ENCODE measurements around the gene PDE4D. TPM values are rescaled to one million over a fixed set of nuclear protein-coding genes. Genes with fewer than 3 reads are reported as not detected.

The PDE4D gene
- total RNA-seq, 1 donor from 2014 or later: 28.2 TPM

DNA sequence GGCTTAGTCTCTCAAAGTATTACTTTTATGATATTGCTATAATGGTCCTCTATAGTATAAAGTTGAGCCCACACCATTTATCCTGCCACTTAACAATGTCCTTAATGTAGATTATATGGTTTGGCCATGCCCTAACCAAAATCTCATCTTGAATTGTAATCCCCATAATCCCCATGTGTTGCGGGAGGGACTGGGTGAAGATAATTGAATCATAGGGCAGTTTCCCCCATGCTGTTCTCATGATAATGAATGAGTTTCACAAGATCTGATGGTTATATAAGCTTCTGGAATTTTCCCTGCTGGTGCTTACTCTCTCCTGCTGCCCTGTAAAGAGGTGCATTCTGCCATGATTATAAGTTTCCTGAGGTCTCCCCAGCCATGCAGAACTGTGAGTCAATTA, 811.8 kb downstream of the PDE4D start:
- POLR2A ChIA-PET: no interaction called here
- H3K9me3 Mint-ChIP-seq: no peaks in the 10 kb centered on the region
- DNase-seq: no peak
- H3K27ac Mint-ChIP-seq: no peak overlapping the region
- CTCF ChIA-PET: no interaction called here
- H3K27me3 Mint-ChIP-seq: no peaks in the 10 kb centered on the region
- no peak overlapping the region for H3K4me3 Mint-ChIP-seq
- H3K36me3 Mint-ChIP-seq (ENCODE audit: low read depth): no peaks in the 10 kb centered on the region
- no peaks in the 10 kb centered on the region for H3K4me1 Mint-ChIP-seq
- TF ChIP-seq, protein P1, sequence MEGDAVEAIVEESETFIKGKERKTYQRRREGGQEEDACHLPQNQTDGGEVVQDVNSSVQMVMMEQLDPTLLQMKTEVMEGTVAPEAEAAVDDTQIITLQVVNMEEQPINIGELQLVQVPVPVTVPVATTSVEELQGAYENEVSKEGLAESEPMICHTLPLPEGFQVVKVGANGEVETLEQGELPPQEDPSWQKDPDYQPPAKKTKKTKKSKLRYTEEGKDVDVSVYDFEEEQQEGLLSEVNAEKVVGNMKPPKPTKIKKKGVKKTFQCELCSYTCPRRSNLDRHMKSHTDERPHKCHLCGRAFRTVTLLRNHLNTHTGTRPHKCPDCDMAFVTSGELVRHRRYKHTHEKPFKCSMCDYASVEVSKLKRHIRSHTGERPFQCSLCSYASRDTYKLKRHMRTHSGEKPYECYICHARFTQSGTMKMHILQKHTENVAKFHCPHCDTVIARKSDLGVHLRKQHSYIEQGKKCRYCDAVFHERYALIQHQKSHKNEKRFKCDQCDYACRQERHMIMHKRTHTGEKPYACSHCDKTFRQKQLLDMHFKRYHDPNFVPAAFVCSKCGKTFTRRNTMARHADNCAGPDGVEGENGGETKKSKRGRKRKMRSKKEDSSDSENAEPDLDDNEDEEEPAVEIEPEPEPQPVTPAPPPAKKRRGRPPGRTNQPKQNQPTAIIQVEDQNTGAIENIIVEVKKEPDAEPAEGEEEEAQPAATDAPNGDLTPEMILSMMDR (IDR thresholded peaks at IDR 0.05): no peak
- ATAC-seq (ENCODE audit: low read depth): no peak
- intact Hi-C loops (cut with micrococcal nuclease): no loop called here

DNA sequence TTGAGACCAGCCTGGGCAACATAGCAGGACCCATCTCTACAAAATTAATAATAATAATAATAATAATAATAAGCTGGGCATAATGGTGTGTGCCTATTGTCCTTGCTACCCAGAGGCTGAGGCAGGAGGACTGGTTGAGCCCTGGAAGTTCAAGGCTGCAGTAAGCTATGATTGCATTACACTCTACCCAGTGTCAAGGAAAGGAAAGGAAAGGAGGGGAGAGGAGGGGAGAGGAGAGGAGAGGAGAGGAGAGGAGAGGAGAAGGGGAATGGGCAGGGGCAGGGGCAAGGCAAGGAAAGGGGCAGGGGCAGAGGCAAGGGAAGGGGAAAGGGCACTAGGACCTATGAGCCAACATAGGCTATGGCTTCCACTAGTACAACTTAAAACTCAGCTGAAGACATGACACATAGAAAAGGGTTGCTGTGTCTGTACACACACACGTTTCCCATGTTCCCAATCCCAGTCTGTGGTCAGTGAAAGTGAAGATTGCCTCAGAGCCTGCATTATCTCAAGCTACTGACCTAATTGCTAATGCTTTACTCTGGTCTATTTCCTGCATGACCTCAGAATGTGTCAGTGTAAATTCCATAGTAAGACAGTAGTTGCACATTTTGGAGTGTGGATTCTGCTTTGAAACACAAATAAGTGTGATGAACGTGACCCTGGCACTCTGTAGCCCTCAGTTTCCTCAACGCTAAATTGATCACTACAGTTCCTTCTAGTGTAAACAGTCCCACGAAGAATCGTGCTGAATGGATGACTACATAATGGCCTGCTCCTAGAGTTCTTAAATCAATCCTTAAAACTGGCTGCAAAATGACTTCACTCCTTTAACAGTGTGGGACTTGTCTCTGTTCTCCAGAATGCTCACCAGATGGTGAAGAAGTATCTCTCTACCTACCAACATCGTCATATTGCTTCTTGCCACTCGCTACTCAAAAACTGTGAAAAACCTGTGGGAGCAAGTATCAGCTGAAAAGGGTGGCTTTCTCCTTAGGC, 813.6 kb downstream of the PDE4D start:
- POLR2A ChIA-PET: no interaction called here
- no peak for ATAC-seq (ENCODE audit: low read depth)
- CTCF ChIA-PET: no interaction called here
- H3K27me3 Mint-ChIP-seq: no peaks in the 10 kb centered on the region
- no peaks in the 10 kb centered on the region for H3K4me1 Mint-ChIP-seq
- TF ChIP-seq, protein P1 (IDR thresholded peaks at IDR 0.05): no peak
- no peaks in the 10 kb centered on the region for H3K9me3 Mint-ChIP-seq
- no peak overlapping the region for H3K4me3 Mint-ChIP-seq
- no peak for DNase-seq
- H3K36me3 Mint-ChIP-seq (ENCODE audit: low read depth): no peaks in the 10 kb centered on the region
- intact Hi-C loops (cut with micrococcal nuclease): no loop called here
- H3K27ac Mint-ChIP-seq: no peak overlapping the region

DNA sequence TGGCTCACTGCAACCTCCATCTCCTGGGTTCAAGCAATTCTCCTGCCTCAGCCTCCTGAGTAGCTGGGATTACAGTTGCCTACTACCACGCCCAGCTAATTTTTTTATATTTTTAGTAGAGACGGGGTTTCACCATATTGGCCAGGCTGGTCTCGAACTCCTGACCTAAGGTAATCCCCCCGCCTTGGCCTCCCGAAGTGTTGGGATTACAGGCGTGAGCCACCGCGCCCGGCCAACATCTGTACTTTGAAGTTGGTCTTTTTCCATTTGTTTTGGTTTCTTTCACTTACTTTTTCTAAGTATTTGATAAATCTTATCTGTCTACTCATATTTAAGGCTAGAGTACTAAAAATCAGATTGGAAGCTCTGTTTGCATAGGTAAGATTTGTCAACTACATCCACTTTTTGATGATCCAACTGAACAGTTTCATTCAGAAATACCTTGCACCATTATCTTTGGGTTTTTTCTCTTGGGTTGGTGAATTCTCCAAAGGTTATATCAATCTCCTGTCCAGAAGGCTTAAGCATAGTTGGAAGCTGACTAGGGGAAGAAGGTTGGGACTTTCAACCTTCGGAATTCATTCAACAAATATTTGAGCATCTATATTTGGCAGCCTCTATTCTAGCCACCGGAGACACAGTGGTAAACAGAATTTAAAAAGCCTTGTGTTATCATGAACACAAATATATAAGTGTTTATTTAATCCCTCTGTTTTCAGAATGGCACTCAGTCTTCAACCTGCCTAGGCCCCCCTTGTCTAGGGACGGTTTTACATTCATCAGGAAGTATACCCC, 821.6 kb downstream of the PDE4D start:
- Mint-ChIP-seq H3K4me3 (no peak overlapping the region), H3K9me3 (no peaks in the 10 kb centered on the region), H3K4me1 (no peaks in the 10 kb centered on the region), H3K36me3 (ENCODE audit: low read depth) (no peaks in the 10 kb centered on the region), H3K27ac (no peak overlapping the region), H3K27me3 (peaks cover 4% of the 10 kb centered on the region)
- POLR2A ChIA-PET: no interaction called here
- intact Hi-C loops (cut with micrococcal nuclease): no loop called here
- CTCF ChIA-PET: no interaction called here
- DNase-seq (no peak), ATAC-seq (ENCODE audit: low read depth) (no peak)
- TF ChIP-seq, protein P1 (IDR thresholded peaks at IDR 0.05): no peak

DNA sequence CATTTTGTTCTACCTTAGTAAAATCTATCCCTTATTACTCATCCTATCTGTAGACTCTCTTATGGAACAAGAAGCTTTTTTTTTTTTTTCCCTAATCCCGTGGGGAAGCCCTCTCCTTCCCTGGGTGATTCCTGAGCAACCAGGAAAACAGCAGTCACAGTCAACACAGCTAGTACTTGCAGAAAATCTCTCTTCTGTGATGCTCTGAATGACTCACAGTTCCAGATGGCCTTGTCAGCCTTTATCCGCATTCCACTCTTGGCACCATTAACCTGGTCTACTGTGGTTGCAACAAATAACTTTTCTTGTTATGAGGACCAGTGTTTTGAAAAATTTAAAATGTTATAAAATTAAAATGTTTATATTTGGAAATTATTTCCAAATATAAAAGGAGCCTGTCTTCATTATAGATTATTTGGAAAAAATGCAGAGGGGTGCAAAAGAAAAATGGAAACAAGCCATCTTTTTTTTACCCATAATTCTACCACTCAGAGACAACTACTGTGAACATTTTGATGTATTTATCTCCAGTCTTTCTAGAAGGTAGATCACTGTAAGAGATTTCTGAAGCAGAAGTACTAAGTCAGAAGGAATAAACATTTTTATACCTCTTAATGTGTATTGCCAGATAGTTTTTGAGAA, 824.0 kb downstream of the PDE4D start:
- peaks cover 4% of the 10 kb centered on the region for H3K27me3 Mint-ChIP-seq
- no peaks in the 10 kb centered on the region for H3K4me1 Mint-ChIP-seq
- H3K36me3 Mint-ChIP-seq (ENCODE audit: low read depth): no peaks in the 10 kb centered on the region
- DNase-seq (no peak), ATAC-seq (ENCODE audit: low read depth) (no peak)
- CTCF ChIA-PET: no interaction called here
- POLR2A ChIA-PET: no interaction called here
- H3K9me3 Mint-ChIP-seq: peaks cover 2% of the 10 kb centered on the region
- TF ChIP-seq, protein P1 (IDR thresholded peaks at IDR 0.05): no peak
- no peak overlapping the region for H3K27ac Mint-ChIP-seq
- intact Hi-C loops (cut with micrococcal nuclease): no loop called here
- no peak overlapping the region for H3K4me3 Mint-ChIP-seq
